Naive thymus-derived CD4-positive, alpha-beta T cell (primary cell): ENCODE results near the gene DOCK8. TPM values are rescaled to one million over a fixed set of nuclear protein-coding genes. Genes with fewer than 3 reads are reported as not detected.

Experiments
- ATAC-seq: fragments of 150-1000 bp; cut with Tn5 transposase; 2 replicates; pipeline ENCODE4 v1.10.0; 2021; ENCODE audit warnings: mild to moderate bottlenecking, moderate library complexity
- CTCF ChIA-PET: fragments of 350-600 bp; sonication (Branson Sonifier 250); formaldehyde crosslinking; loops from one replicate; lab custom pipeline; 2021; ENCODE audit warnings: antibody characterized with exemption; lab: Charles Lee
- POLR2A ChIA-PET: fragments of 350-600 bp; sonication (Branson Sonifier 250); formaldehyde crosslinking; loops from one replicate; lab custom pipeline; 2021; ENCODE audit warnings: antibody characterized with exemption, inconsistent platforms; lab: Charles Lee
- DNase-seq, 9 donors: peaks; one replicate each; pipeline versions ENCODE4 v3.0.0 to v3.0.0-alpha.2; 2020 to 2022; ENCODE audit warnings: mixed read lengths in 1 of 9
- H3K27ac ChIP-seq: one replicate; pipeline ENCODE4 v1.7.0; 2013; ENCODE audit warnings: mild to moderate bottlenecking, low read depth, low read length, moderate library complexity
- H3K27me3 ChIP-seq, 2 donors: one replicate each; pipeline ENCODE4 v1.7.0; 2013; ENCODE audit warnings: low read length in 2 of 2, mild to moderate bottlenecking in 2 of 2, moderate library complexity in 2 of 2; ENCODE audit not compliant: control insufficient read depth in 2 of 2, insufficient read depth in 2 of 2
- H3K36me3 ChIP-seq, 3 experiments: 1 replicate in 2 of 3; 2 replicates in 1 of 3; pipeline ENCODE4 v1.7.0; 2013; ENCODE audit warnings: low read length in 3 of 3, mild to moderate bottlenecking in 3 of 3, moderate library complexity in 1 of 3; ENCODE audit not compliant: insufficient read depth in 3 of 3, control insufficient read depth in 2 of 3
- H3K4me1 ChIP-seq, 2 donors: one replicate each; pipeline ENCODE4 v1.7.0; 2013; ENCODE audit warnings: low read length in 2 of 2, mild to moderate bottlenecking in 2 of 2, moderate library complexity in 1 of 2; ENCODE audit not compliant: control insufficient read depth in 2 of 2, insufficient read depth in 2 of 2
- H3K4me3 ChIP-seq: 2 replicates; pipeline ENCODE4 v1.7.0; 2013; ENCODE audit warnings: mild to moderate bottlenecking, low read length
- H3K9me3 ChIP-seq, 3 experiments: 1 replicate in 2 of 3; 2 replicates in 1 of 3; pipeline ENCODE4 v1.7.0; 2013; ENCODE audit warnings: low read length in 3 of 3; ENCODE audit not compliant: control insufficient read depth in 2 of 3
- H3K27ac Mint-ChIP-seq, 9 donors: one replicate each; pipeline ENCODE4 v1.8.0; 2020 to 2022; ENCODE audit warnings: mixed read lengths in 9 of 9, mild to moderate bottlenecking in 8 of 9, moderate library complexity in 5 of 9, inconsistent platforms in 2 of 9
- H3K27me3 Mint-ChIP-seq, 5 donors: one replicate each; pipeline ENCODE4 v1.8.0; 2021 to 2022; ENCODE audit warnings: mixed read lengths in 5 of 5, mild to moderate bottlenecking in 1 of 5
- H3K36me3 Mint-ChIP-seq, 5 donors: one replicate each; pipeline ENCODE4 v1.8.0; 2020 to 2022; ENCODE audit warnings: mixed read lengths in 5 of 5, mild to moderate bottlenecking in 3 of 5, inconsistent platforms in 1 of 5
- H3K4me1 Mint-ChIP-seq, 7 donors: one replicate each; pipeline ENCODE4 v1.8.0; 2020 to 2022; ENCODE audit warnings: mixed read lengths in 7 of 7, mild to moderate bottlenecking in 3 of 7, inconsistent platforms in 1 of 7
- H3K4me3 Mint-ChIP-seq, 10 donors: one replicate each; pipeline ENCODE4 v1.8.0; 2020 to 2022; ENCODE audit warnings: mild to moderate bottlenecking in 10 of 10, mixed read lengths in 10 of 10, moderate library complexity in 6 of 10, inconsistent platforms in 2 of 10
- H3K9me3 Mint-ChIP-seq, 11 donors: one replicate each; pipeline ENCODE4 v1.8.0; 2020 to 2022; ENCODE audit warnings: mixed read lengths in 11 of 11, mild to moderate bottlenecking in 4 of 11, inconsistent platforms in 1 of 11, moderate library complexity in 1 of 11
- intact Hi-C, 2 donors: fragments of 100-400 bp; cut with micrococcal nuclease; formaldehyde crosslinking; loops; one replicate each; pipeline ENCODE4 v1.15.1; 2023
- polyA plus RNA-seq, 2 donors: library from polyadenylated mRNA; unstranded; fragments of 300-500 nt; fragmentation: Illumina TruSeq; gene quantifications; one replicate each; pipeline ENCODE4 v1.2.3, GENCODE V29; 2021
- total RNA-seq, 6 experiments: library from RNA in 5 of 6; stranded (reverse) in 5 of 6; gene quantifications; 1 replicate in 5 of 6; 2 replicates in 1 of 6; pipeline ENCODE4 v1.2.3 and lab custom pipeline; 2021 to 2026

Gene DOCK8
- total and polyA plus RNA-seq, 7 experiments from 2014 or later = 47.7 to 294 (median 225) TPM

DNA sequence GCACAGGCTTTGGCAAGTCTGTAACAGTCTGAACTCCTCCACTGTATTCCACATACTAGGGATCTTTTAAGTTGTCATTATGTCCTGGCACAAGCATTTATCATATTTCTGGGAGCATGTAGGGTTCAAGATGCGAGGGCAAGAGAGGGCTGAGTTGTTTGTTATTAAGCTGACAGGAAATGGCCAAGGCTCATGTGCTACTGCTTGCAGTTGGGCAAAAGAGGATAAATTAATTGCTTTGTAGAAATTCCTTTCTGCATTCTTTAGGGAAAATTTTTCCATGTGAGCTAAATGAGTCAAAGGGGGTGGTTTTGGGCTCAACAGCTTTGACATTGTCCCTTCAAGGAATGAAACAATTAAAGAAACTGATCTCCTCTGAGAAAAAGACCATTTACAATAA lies 35.4 kb downstream of the DOCK8 start:
- no peaks in the 10 kb centered on the region for H3K9me3 ChIP-seq
- intact Hi-C loops = no loop called here
- H3K27me3 ChIP-seq = peaks cover 0 to 3% of the 10 kb centered on the region in 2 donors
- ATAC-seq (no peak), DNase-seq (no peak)
- peaks cover 0 to 24% (median 0%) of the 10 kb centered on the region in 5 donors for H3K36me3 Mint-ChIP-seq
- CTCF ChIA-PET = no interaction called here
- POLR2A ChIA-PET = interaction anchor here (1.1 kb wide), 1 partner anchor 23 kb away, joined by 3 read pairs; no protein-coding TSS in a partner anchor
- H3K4me1 ChIP-seq = no peaks in the 10 kb centered on the region
- no peaks in the 10 kb centered on the region for H3K9me3 Mint-ChIP-seq
- peaks cover 7 to 36% (median 11%) of the 10 kb centered on the region in 7 donors for H3K4me1 Mint-ChIP-seq
- no peak overlapping the region for H3K27ac ChIP-seq
- no peak overlapping the region for H3K4me3 Mint-ChIP-seq
- H3K4me3 ChIP-seq = no peak overlapping the region
- H3K27ac Mint-ChIP-seq = no peak overlapping the region
- H3K27me3 Mint-ChIP-seq = peaks cover 0 to 14% (median 0%) of the 10 kb centered on the region in 5 donors
- H3K36me3 ChIP-seq = no peaks in the 10 kb centered on the region

DNA sequence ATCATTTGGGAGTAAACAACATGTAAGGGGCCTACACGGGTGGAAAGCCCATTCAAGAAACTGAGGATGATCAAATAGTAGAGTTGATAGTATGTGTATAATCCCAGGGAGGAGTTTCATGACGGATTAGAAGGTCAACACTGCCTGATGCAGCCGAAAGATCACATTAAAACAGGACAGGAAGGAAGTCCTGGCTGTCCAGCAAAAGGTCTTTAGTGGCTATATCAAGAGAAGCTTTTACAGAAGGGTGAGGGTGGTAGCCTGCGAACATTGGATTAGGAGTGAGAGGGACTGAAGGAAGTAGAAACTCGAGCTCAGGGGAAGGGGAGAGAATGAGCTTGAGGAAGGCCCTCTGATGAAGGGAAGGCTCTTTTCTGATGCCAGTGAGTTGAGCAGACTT lies 36.0 kb downstream of the DOCK8 start:
- no peaks in the 10 kb centered on the region for H3K9me3 Mint-ChIP-seq
- H3K27ac Mint-ChIP-seq = peak overlapping the region in 1 of 9 donors; percentile 11
- Histone ChIP-seq H3K27me3 (peaks cover 0 to 3% of the 10 kb centered on the region in 2 donors), H3K27ac (no peak overlapping the region), H3K9me3 (no peaks in the 10 kb centered on the region), H3K4me3 (no peak overlapping the region), H3K4me1 (no peaks in the 10 kb centered on the region), H3K36me3 (no peaks in the 10 kb centered on the region)
- no peak overlapping the region for H3K4me3 Mint-ChIP-seq
- intact Hi-C loops = no loop called here
- peaks cover 0 to 14% (median 0%) of the 10 kb centered on the region in 5 donors for H3K27me3 Mint-ChIP-seq
- DNase-seq (no peak), ATAC-seq (no peak)
- H3K4me1 Mint-ChIP-seq = peaks cover 7 to 33% (median 11%) of the 10 kb centered on the region in 7 donors
- peaks cover 0 to 23% (median 0%) of the 10 kb centered on the region in 5 donors for H3K36me3 Mint-ChIP-seq
- POLR2A ChIA-PET = interaction anchor here (1.1 kb wide), 1 partner anchor 22 kb away, joined by 3 read pairs; no protein-coding TSS in a partner anchor
- CTCF ChIA-PET = interaction anchor here (0.6 kb wide), 1 partner anchor 45 kb away, joined by 3 read pairs; no protein-coding TSS in a partner anchor

DNA sequence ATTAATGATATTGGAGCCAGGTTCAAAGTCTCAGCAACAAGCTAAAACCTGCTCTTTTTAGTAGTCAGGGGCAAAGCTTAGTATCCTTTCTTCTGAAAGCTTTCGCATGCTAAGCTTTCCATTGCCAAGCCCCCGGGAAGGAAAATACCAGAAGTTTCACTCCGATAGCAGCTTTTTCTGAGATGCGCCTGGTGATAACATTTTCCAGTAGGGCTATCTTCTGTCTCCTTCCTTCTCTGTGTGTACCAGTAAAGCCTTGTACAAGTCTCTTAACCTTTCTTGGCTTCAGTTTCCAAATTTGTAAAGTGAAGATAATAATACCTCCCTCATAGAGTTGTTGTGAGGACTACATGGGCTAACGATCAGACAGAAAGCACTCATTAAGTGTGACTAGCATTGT lies 36.7 kb downstream of the DOCK8 start:
- H3K9me3 ChIP-seq = no peaks in the 10 kb centered on the region
- ChIA-PET POLR2A (no interaction called here), CTCF (interaction anchor here (0.6 kb wide), 1 partner anchor 44 kb away, joined by 3 read pairs; no protein-coding TSS in a partner anchor)
- H3K27me3 Mint-ChIP-seq = peaks cover 0 to 14% (median 0%) of the 10 kb centered on the region in 5 donors
- no peak for DNase-seq
- H3K36me3 ChIP-seq = no peaks in the 10 kb centered on the region
- no peaks in the 10 kb centered on the region for H3K9me3 Mint-ChIP-seq
- ATAC-seq = no peak
- H3K4me1 Mint-ChIP-seq = peaks cover 7 to 32% (median 11%) of the 10 kb centered on the region in 7 donors
- no peak overlapping the region for H3K27ac ChIP-seq
- intact Hi-C loops = no loop called here
- no peak overlapping the region for H3K4me3 ChIP-seq
- no peaks in the 10 kb centered on the region for H3K4me1 ChIP-seq
- H3K4me3 Mint-ChIP-seq = no peak overlapping the region
- H3K36me3 Mint-ChIP-seq = peaks cover 0 to 23% (median 0%) of the 10 kb centered on the region in 5 donors
- H3K27me3 ChIP-seq = peaks cover 0 to 3% of the 10 kb centered on the region in 2 donors
- no peak overlapping the region for H3K27ac Mint-ChIP-seq

DNA sequence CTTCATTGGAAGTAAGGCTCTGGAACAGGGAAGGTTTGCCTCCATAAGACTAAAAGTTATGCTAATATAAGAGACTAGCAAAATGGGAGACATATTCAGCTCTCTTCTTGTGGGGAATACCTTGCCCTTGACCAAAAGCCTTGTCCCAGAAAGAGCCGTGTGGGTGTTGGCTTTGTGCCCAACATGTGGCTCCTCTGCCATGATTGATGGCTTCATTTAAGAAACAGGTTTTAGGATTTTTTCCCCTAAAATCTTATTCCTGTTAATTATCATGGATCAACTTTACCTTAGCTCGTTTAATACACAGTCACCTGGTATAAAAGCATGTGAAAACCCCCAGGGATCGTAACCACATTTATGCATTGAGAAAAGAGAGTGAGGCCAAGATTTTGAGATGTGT lies 38.9 kb downstream of the DOCK8 start:
- intact Hi-C loops = no loop called here
- Histone ChIP-seq H3K36me3 (no peaks in the 10 kb centered on the region), H3K9me3 (no peaks in the 10 kb centered on the region), H3K27me3 (peaks cover 0 to 3% of the 10 kb centered on the region in 2 donors), H3K4me3 (no peak overlapping the region), H3K4me1 (no peaks in the 10 kb centered on the region), H3K27ac (no peak overlapping the region)
- ATAC-seq (no peak), DNase-seq (no peak)
- ChIA-PET CTCF (no interaction called here), POLR2A (no interaction called here)
- Mint-ChIP-seq H3K36me3 (peaks cover 0 to 27% (median 0%) of the 10 kb centered on the region in 5 donors), H3K27me3 (peaks cover 0 to 14% (median 3%) of the 10 kb centered on the region in 5 donors), H3K9me3 (no peaks in the 10 kb centered on the region), H3K27ac (no peak overlapping the region), H3K4me3 (no peak overlapping the region), H3K4me1 (peaks cover 7 to 32% (median 9%) of the 10 kb centered on the region in 7 donors)

DNA sequence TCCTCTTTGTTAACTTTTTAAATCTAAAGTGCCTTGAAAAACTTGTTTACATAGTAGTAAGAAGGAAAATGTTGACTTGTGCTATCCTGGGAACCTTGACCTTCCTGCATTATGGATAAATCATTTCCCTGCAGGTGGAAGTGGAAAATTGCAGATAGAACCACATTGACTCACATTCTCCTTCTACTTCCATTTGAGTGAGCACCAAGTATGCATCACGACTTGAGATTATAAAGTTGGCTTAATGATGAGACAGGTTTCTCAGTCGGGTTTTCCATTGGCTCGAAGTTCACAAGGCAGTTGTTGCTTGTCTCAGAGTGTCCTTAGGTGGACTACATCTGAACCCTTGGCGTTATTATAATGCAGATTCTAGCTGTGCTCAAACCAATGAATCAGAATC lies 39.9 kb downstream of the DOCK8 start:
- H3K9me3 Mint-ChIP-seq = no peaks in the 10 kb centered on the region
- peaks cover 0 to 14% (median 3%) of the 10 kb centered on the region in 5 donors for H3K27me3 Mint-ChIP-seq
- ATAC-seq = no peak
- Histone ChIP-seq H3K27ac (no peak overlapping the region), H3K9me3 (no peaks in the 10 kb centered on the region), H3K36me3 (no peaks in the 10 kb centered on the region), H3K4me3 (no peak overlapping the region), H3K4me1 (no peaks in the 10 kb centered on the region), H3K27me3 (peaks cover 0 to 3% of the 10 kb centered on the region in 2 donors)
- DNase-seq = no peak
- ChIA-PET POLR2A (no interaction called here), CTCF (no interaction called here)
- no peak overlapping the region for H3K4me3 Mint-ChIP-seq
- peaks cover 0 to 23% (median 0%) of the 10 kb centered on the region in 5 donors for H3K36me3 Mint-ChIP-seq
- peaks cover 0 to 24% (median 0%) of the 10 kb centered on the region in 7 donors for H3K4me1 Mint-ChIP-seq
- intact Hi-C loops = no loop called here
- H3K27ac Mint-ChIP-seq = no peak overlapping the region

DNA sequence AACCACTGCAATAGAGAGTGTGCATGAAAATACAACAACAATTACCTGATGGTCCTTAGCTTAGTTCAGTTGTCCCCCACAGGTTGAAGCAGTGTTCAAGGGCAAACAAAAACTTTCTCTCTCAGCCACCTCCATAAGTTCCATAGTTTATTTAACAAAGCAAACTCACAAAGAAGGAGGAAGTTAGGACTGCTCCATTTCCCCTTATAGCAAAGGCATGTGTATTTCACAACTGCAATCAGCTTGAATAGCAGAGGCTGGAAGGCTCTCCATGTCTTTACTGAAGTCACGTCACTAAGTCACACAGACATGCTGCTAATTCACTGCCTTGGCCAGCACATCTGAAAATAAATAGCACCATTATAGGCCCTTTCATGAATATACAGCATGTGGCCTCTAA lies 43.3 kb downstream of the DOCK8 start:
- no peak overlapping the region for H3K4me3 Mint-ChIP-seq
- no peaks in the 10 kb centered on the region for H3K9me3 ChIP-seq
- H3K27ac ChIP-seq = no peak overlapping the region
- peaks cover 0 to 3% of the 10 kb centered on the region in 2 donors for H3K27me3 ChIP-seq
- no peaks in the 10 kb centered on the region for H3K36me3 ChIP-seq
- peaks cover 0 to 23% (median 3%) of the 10 kb centered on the region in 5 donors for H3K27me3 Mint-ChIP-seq
- peaks cover 0 to 13% (median 0%) of the 10 kb centered on the region in 7 donors for H3K4me1 Mint-ChIP-seq
- no peak overlapping the region for H3K27ac Mint-ChIP-seq
- POLR2A ChIA-PET = no interaction called here
- no peak overlapping the region for H3K4me3 ChIP-seq
- CTCF ChIA-PET = no interaction called here
- no peaks in the 10 kb centered on the region for H3K4me1 ChIP-seq
- ATAC-seq (peak; percentile 83), DNase-seq (no peak)
- H3K36me3 Mint-ChIP-seq = peaks cover 0 to 23% (median 0%) of the 10 kb centered on the region in 5 donors
- intact Hi-C loops = no loop called here
- no peaks in the 10 kb centered on the region for H3K9me3 Mint-ChIP-seq
